Measurements from ENCODE around the gene OR6J1.

DNA sequence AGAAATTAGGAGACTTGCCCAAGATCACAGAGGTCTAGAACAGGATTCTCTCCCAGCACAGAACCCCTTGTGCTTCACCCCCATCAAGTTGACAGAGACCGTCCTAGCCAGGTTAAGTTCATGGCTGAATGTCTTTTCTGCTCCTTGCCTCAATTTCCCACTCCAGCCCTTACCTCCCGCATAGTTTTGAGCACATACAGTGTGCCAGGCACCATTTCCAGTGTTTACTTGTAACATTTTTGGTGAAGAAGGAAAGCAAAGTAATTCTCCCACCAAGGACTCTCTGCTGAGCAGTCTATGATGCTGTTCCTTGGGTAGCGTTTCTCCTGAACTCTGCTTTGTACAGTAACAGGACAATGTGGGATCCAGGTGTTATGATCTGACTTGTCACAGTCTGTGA is 44.8 kb downstream of the OR6J1 start:
- TF ChIP-seq CTCF (IDR thresholded peaks at IDR 0.05), result no peak
- no peak for TF ChIP-seq POLR2A (IDR thresholded peaks at IDR 0.05)

All from lower leg skin (tissue), 3 donors.